Measurements from ENCODE around the gene MIPEP.

DNA sequence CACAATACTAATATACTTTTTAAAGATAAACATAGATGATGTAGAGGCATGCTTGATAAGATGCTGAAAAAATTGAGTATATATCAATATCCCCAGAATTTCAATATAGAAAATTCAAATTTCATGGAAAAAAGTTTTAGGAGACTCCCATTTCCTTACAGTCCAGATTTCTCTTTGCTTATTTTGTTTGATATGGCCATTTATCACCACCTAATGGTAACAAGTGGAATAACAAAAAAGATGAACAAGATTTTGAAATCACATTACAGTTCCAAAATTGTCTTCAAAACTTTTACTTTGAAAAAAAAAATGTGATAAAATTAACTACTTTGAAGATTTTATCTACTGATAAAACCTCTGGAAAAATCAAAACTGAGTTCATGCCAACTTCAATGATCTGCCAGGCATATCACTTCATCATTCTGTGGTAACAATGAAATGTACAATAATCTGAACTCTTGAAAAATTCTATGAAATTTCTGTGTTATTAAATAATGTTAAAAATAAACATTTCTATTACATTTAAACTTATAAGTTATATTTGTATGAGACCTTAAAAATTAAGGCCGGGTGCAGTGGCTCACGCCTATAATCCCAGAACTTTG, 17.5 kb downstream of the MIPEP start:
- TF ChIP-seq, protein P1, sequence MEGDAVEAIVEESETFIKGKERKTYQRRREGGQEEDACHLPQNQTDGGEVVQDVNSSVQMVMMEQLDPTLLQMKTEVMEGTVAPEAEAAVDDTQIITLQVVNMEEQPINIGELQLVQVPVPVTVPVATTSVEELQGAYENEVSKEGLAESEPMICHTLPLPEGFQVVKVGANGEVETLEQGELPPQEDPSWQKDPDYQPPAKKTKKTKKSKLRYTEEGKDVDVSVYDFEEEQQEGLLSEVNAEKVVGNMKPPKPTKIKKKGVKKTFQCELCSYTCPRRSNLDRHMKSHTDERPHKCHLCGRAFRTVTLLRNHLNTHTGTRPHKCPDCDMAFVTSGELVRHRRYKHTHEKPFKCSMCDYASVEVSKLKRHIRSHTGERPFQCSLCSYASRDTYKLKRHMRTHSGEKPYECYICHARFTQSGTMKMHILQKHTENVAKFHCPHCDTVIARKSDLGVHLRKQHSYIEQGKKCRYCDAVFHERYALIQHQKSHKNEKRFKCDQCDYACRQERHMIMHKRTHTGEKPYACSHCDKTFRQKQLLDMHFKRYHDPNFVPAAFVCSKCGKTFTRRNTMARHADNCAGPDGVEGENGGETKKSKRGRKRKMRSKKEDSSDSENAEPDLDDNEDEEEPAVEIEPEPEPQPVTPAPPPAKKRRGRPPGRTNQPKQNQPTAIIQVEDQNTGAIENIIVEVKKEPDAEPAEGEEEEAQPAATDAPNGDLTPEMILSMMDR (optimal IDR thresholded peaks at IDR 0.05 in 1 of 3, IDR thresholded peaks at IDR 0.05 in 1 of 3, conservative IDR thresholded peaks at IDR 0.05 in 1 of 3; ENCODE audit: extremely low read depth in 1 of 3, insufficient read depth in 2 of 3, low read length in 3 of 3), result peak in 1 of 3 experiments; percentile 16
- TF ChIP-seq EZH2 (IDR thresholded peaks at IDR 0.05; ENCODE audit: low read length), result no peak
